ENCODE measurements around the gene TBX18.
A peak's percentile ranks its signal among the peaks of the same experiment; 100 is the strongest.

TBX18 gene

DNA sequence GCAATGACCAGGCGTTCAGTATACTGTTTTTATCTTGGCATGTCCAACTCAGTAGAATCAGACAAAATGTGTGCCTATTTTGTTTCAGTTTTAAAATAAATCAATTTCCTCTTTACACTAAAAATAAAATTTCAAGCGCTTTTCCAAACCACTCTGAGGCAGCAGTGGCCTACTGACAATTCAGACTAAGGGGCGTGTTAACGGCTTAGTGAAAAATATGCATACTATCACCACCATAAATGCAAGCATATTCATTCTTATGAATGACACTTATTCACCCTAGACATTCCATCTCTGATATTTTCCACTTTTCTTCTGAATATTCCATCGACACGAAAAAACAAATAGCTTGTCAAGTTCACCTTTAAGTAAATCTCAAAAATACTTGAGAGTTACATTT lies 7.5 kb downstream of the TBX18 start:
- POLR2A ChIA-PET: interaction anchor here (0.6 kb wide), 1 partner anchor 103 kb away, joined by 3 read pairs; no protein-coding TSS in a partner anchor
- Histone ChIP-seq H3K27ac (ENCODE audit: extremely low read depth, low read depth, low read length) (no peak overlapping the region), H3K4me3 (ENCODE audit: low read depth, low read length) (no peak overlapping the region), H3K9me3 (ENCODE audit: control insufficient read depth, insufficient read depth, low read depth, low read length) (no peaks in the 10 kb centered on the region), H3K36me3 (ENCODE audit: control insufficient read depth in 2 of 2, insufficient read depth in 1 of 2, low read length in 2 of 2) (peaks cover 26 to 65% of the 10 kb centered on the region in 2 experiments), H3K4me1 (ENCODE audit: control insufficient read depth, insufficient read depth, low read length) (0 out of 2 replicates have a peak, but pooled peaks cover 4% of the 10 kb centered on the region)
- CTCF ChIA-PET: interaction anchor here (1.0 to 1.3 kb wide), 4 partner anchors 10 to 371 kb away, joined by 3 to 6 read pairs (median 4); no protein-coding TSS in a partner anchor
- TF ChIP-seq TCF7L2 (IDR thresholded peaks at IDR 0.05; ENCODE audit: borderline replicate concordance, low read depth, low read length): no peak
- TF ChIP-seq, protein P1, sequence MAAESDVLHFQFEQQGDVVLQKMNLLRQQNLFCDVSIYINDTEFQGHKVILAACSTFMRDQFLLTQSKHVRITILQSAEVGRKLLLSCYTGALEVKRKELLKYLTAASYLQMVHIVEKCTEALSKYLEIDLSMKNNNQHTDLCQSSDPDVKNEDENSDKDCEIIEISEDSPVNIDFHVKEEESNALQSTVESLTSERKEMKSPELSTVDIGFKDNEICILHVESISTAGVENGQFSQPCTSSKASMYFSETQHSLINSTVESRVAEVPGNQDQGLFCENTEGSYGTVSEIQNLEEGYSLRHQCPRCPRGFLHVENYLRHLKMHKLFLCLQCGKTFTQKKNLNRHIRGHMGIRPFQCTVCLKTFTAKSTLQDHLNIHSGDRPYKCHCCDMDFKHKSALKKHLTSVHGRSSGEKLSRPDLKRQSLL (tag by site-specific recombination; IDR thresholded peaks at IDR 0.05): no peak
- TF ChIP-seq HOXC10 (CRISPR knock-in tag; IDR thresholded peaks at IDR 0.05): no peak
- no peak for TF ChIP-seq ZSCAN30 (tag by site-specific recombination; IDR thresholded peaks at IDR 0.05)
- no peak for TF ChIP-seq ZFHX2 (tag by site-specific recombination; conservative IDR thresholded peaks at IDR 0.05)
- TF ChIP-seq ZNF837 (tag by site-specific recombination; IDR thresholded peaks at IDR 0.05): no peak
- TF ChIP-seq ZNF394 (tag by site-specific recombination; IDR thresholded peaks at IDR 0.05; ENCODE audit: borderline replicate concordance): no peak
- no peak for TF ChIP-seq KLF8 (tag by site-specific recombination; IDR thresholded peaks at IDR 0.05)
- TF ChIP-seq ZNF426 (tag by site-specific recombination; IDR thresholded peaks at IDR 0.05): no peak
- TF ChIP-seq, protein P2, sequence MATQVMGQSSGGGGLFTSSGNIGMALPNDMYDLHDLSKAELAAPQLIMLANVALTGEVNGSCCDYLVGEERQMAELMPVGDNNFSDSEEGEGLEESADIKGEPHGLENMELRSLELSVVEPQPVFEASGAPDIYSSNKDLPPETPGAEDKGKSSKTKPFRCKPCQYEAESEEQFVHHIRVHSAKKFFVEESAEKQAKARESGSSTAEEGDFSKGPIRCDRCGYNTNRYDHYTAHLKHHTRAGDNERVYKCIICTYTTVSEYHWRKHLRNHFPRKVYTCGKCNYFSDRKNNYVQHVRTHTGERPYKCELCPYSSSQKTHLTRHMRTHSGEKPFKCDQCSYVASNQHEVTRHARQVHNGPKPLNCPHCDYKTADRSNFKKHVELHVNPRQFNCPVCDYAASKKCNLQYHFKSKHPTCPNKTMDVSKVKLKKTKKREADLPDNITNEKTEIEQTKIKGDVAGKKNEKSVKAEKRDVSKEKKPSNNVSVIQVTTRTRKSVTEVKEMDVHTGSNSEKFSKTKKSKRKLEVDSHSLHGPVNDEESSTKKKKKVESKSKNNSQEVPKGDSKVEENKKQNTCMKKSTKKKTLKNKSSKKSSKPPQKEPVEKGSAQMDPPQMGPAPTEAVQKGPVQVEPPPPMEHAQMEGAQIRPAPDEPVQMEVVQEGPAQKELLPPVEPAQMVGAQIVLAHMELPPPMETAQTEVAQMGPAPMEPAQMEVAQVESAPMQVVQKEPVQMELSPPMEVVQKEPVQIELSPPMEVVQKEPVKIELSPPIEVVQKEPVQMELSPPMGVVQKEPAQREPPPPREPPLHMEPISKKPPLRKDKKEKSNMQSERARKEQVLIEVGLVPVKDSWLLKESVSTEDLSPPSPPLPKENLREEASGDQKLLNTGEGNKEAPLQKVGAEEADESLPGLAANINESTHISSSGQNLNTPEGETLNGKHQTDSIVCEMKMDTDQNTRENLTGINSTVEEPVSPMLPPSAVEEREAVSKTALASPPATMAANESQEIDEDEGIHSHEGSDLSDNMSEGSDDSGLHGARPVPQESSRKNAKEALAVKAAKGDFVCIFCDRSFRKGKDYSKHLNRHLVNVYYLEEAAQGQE (tag by site-specific recombination; IDR thresholded peaks at IDR 0.05): no peak
- TF ChIP-seq, protein P3, sequence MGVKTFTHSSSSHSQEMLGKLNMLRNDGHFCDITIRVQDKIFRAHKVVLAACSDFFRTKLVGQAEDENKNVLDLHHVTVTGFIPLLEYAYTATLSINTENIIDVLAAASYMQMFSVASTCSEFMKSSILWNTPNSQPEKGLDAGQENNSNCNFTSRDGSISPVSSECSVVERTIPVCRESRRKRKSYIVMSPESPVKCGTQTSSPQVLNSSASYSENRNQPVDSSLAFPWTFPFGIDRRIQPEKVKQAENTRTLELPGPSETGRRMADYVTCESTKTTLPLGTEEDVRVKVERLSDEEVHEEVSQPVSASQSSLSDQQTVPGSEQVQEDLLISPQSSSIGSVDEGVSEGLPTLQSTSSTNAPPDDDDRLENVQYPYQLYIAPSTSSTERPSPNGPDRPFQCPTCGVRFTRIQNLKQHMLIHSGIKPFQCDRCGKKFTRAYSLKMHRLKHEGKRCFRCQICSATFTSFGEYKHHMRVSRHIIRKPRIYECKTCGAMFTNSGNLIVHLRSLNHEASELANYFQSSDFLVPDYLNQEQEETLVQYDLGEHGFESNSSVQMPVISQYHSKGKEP (tag by site-specific recombination; IDR thresholded peaks at IDR 0.05): no peak
- TF ChIP-seq, protein P4, sequence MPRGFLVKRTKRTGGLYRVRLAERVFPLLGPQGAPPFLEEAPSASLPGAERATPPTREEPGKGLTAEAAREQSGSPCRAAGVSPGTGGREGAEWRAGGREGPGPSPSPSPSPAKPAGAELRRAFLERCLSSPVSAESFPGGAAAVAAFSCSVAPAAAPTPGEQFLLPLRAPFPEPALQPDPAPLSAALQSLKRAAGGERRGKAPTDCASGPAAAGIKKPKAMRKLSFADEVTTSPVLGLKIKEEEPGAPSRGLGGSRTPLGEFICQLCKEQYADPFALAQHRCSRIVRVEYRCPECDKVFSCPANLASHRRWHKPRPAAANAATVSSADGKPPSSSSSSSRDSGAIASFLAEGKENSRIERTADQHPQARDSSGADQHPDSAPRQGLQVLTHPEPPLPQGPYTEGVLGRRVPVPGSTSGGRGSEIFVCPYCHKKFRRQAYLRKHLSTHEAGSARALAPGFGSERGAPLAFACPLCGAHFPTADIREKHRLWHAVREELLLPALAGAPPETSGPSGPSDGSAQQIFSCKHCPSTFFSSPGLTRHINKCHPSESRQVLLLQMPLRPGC (tag by site-specific recombination; IDR thresholded peaks at IDR 0.05): no peak

DNA sequence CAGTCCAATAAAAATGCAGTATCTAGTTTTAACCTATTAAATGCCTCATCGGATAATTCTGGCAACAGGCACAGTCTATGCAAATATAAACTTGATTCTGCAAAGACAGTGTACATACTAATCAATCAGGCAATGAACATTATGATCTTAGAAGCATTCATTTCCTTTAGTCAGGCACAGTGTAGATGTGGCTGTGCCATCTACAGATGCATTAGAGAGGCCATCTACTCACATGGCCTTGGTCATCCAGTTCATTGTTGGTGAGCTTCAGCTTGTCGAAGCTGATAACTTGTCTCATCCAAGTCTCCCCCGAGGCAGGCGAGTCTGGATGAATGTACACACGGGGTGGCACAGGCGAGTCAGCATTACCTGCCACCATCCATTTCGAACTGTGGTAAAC lies 7.9 kb downstream of the TBX18 start:
- H3K27ac ChIP-seq (ENCODE audit: extremely low read depth, low read depth, low read length): no peak overlapping the region
- TF ChIP-seq ZNF830 (tag by site-specific recombination; IDR thresholded peaks at IDR 0.05; ENCODE audit: low read depth) (no peak), KLF16 (tag by site-specific recombination; IDR thresholded peaks at IDR 0.05) (no peak), ZNF558 (tag by site-specific recombination; IDR thresholded peaks at IDR 0.05) (no peak), ZSCAN23 (tag by site-specific recombination; IDR thresholded peaks at IDR 0.05) (no peak), ZNF37A (tag by site-specific recombination; IDR thresholded peaks at IDR 0.05) (no peak), ZBTB17 (tag by site-specific recombination; IDR thresholded peaks at IDR 0.05) (peak; percentile 60)
- TF ChIP-seq, protein P4 (tag by site-specific recombination; IDR thresholded peaks at IDR 0.05): no peak
- ChIA-PET CTCF (interaction anchor here (1.0 kb wide), 1 partner anchor 18 kb away, joined by 3 read pairs; no protein-coding TSS in a partner anchor), POLR2A (no interaction called here)
- H3K9me3 ChIP-seq (ENCODE audit: control insufficient read depth, insufficient read depth, low read depth, low read length): no peaks in the 10 kb centered on the region
- H3K36me3 ChIP-seq (ENCODE audit: control insufficient read depth in 2 of 2, insufficient read depth in 1 of 2, low read length in 2 of 2): peaks cover 27 to 69% of the 10 kb centered on the region in 2 experiments
- H3K4me1 ChIP-seq (ENCODE audit: control insufficient read depth, insufficient read depth, low read length): 0 out of 2 replicates have a peak, but pooled peaks cover 4% of the 10 kb centered on the region
- no peak overlapping the region for H3K4me3 ChIP-seq (ENCODE audit: low read depth, low read length)
